Stimulated activated CD8-positive, alpha-beta memory T cell treated with anti-CD3 and anti-CD28 coated beads, Interleukin-15, amount 100 ng/mL, for 4 hours (primary cell): Measurements from ENCODE around the gene NBDY.
"Not testable (repeated sequence)": the region's sequence is repeated elsewhere in the genome, so short reads cannot be mapped to it uniquely, and the experiment has no call there.

Source experiments
- DNase-seq, 2 donors: peaks; one replicate each; pipeline ENCODE4 v3.0.0-alpha.2; 2020; ENCODE audit warnings: low read depth in 2 of 2

The NBDY gene

GRCh38 chrX:56764153-56764974 is 35.3 kb downstream of the NBDY start:
- peak; percentile 35 to 37 for DNase-seq

- no peak for DNase-seq
These were observed 36.1 kb downstream of the NBDY start for GRCh38 chrX:56764975-56765791.

GRCh38 chrX:56765811-56766553 is 36.9 kb downstream of the NBDY start:
- DNase-seq = no peak

- DNase-seq = no peak
These were observed 37.7 kb downstream of the NBDY start for GRCh38 chrX:56766554-56767347.

- DNase-seq = peak in 1 of 2 donors; percentile 21
These were observed 38.5 kb downstream of the NBDY start for GRCh38 chrX:56767348-56768119.

GRCh38 chrX:56768120-56768660 is 39.1 kb downstream of the NBDY start:
- DNase-seq = not testable (repeated sequence)

- DNase-seq = not testable (repeated sequence)
These were observed 43.9 kb downstream of the NBDY start for GRCh38 chrX:56772675-56773521.

- not testable (repeated sequence) for DNase-seq
These were observed 44.5 kb downstream of the NBDY start for GRCh38 chrX:56773522-56774060.

- not testable (repeated sequence) for DNase-seq
These were observed 49.3 kb downstream of the NBDY start for GRCh38 chrX:56778099-56778923.

- DNase-seq = not testable (repeated sequence)
These were observed 50.0 kb downstream of the NBDY start for GRCh38 chrX:56778924-56779468.

- DNase-seq = not testable (repeated sequence)
These were observed 51.9 kb downstream of the NBDY start for GRCh38 chrX:56780681-56781649.

- DNase-seq = no peak
These were observed 53.3 kb downstream of the NBDY start for GRCh38 chrX:56782352-56782751.

GRCh38 chrX:56782791-56783449 is 53.9 kb downstream of the NBDY start:
- no peak for DNase-seq

GRCh38 chrX:56783450-56783831 is 54.4 kb downstream of the NBDY start:
- peak in 1 of 2 donors; percentile 38 for DNase-seq

- no peak for DNase-seq
These were observed 55.1 kb downstream of the NBDY start for GRCh38 chrX:56783996-56784620.

GRCh38 chrX:56784666-56785065 is 55.6 kb downstream of the NBDY start:
- DNase-seq = no peak
